WTC11 (cell line): ENCODE data around the gene YY1AP1. TPM values are rescaled to one million over a fixed set of nuclear protein-coding genes. Genes with fewer than 3 reads are reported as not detected.
"Not testable (repeated sequence)": the region's sequence is repeated elsewhere in the genome, so short reads cannot be mapped to it uniquely, and the experiment has no call there.

Experiments used
- ATAC-seq: fragments of 200-7000 bp; cut with Tn5 transposase; 2 replicates; pipeline ENCODE4 v1.10.0; 2021; ENCODE audit warnings: mild to moderate bottlenecking, moderate library complexity
- CTCF ChIA-PET: fragments of 300-600 bp; sonication (Branson Sonifier 250); formaldehyde crosslinking; loops from one replicate; lab custom pipeline; 2021; ENCODE audit warnings: antibody characterized with exemption; lab: Charles Lee
- POLR2A ChIA-PET: fragments of 350-600 bp; sonication (Branson Sonifier 250); formaldehyde crosslinking; loops from one replicate; lab custom pipeline; 2021; ENCODE audit warnings: antibody characterized with exemption; lab: Charles Lee
- DNase-seq: peaks from one replicate; pipeline ENCODE4 v3.0.0; 2021; ENCODE audit warnings: low spot score
- H3K27ac Mint-ChIP-seq: 2 replicates; pipeline ENCODE4 v1.8.0; 2021; ENCODE audit warnings: mixed read lengths
- H3K27me3 Mint-ChIP-seq: 2 replicates; pipeline ENCODE4 v1.8.0; 2021; ENCODE audit warnings: low read depth, mild to moderate bottlenecking, moderate library complexity, mixed read lengths
- H3K36me3 Mint-ChIP-seq: 2 replicates; pipeline ENCODE4 v1.8.0; 2021; ENCODE audit warnings: mixed read lengths
- H3K4me1 Mint-ChIP-seq: 2 replicates; pipeline ENCODE4 v1.8.0; 2022; ENCODE audit warnings: mixed read lengths
- H3K4me3 Mint-ChIP-seq: 2 replicates; pipeline ENCODE4 v1.8.0; 2021; ENCODE audit warnings: mild to moderate bottlenecking, moderate library complexity, mixed read lengths
- H3K9me3 Mint-ChIP-seq: 2 replicates; pipeline ENCODE4 v1.8.0; 2021; ENCODE audit warnings: mixed read lengths
- CBFB ChIP-seq: sonication (generic); formaldehyde crosslinking; IDR thresholded peaks from 2 replicates; pipeline ENCODE4 v1.8.1; 2022; ENCODE audit warnings: mild to moderate bottlenecking, low read depth, missing genetic modification reagents
- CREM ChIP-seq: sonication (generic); formaldehyde crosslinking; IDR thresholded peaks from 2 replicates; pipeline ENCODE4 v1.8.1; 2022; ENCODE audit warnings: mild to moderate bottlenecking, missing genetic modification reagents, moderate library complexity
- ETV6 ChIP-seq: sonication (generic); formaldehyde crosslinking; IDR thresholded peaks from 2 replicates; pipeline ENCODE4 v1.8.1; 2022; ENCODE audit warnings: mild to moderate bottlenecking, missing genetic modification reagents
- GTF2I ChIP-seq: fragments of 250-450 bp; sonication (Bioruptor Pico); conservative IDR thresholded peaks from 2 replicates; pipeline ENCODE4 v1.4.0; 2021; ENCODE audit warnings: mild to moderate bottlenecking
- NR2C2 ChIP-seq: sonication (generic); formaldehyde crosslinking; IDR thresholded peaks from 2 replicates; pipeline ENCODE4 v1.8.0; 2022; ENCODE audit warnings: mild to moderate bottlenecking, missing genetic modification reagents
- SMAD3 ChIP-seq: sonication (generic); formaldehyde crosslinking; IDR thresholded peaks from 2 replicates; pipeline ENCODE4 v1.8.0; 2022; ENCODE audit warnings: missing genetic modification reagents, mild to moderate bottlenecking, borderline replicate concordance
- SOX15 ChIP-seq: fragments of 250-450 bp; sonication (Bioruptor Pico); IDR thresholded peaks from 2 replicates; pipeline ENCODE4 v1.9.0; 2021; ENCODE audit warnings: mild to moderate bottlenecking
- TEAD4 ChIP-seq: sonication (generic); formaldehyde crosslinking; IDR thresholded peaks from 2 replicates; pipeline ENCODE4 v1.8.0; 2022; ENCODE audit warnings: mild to moderate bottlenecking, missing genetic modification reagents
- ZNF263 ChIP-seq: sonication (generic); formaldehyde crosslinking; IDR thresholded peaks from 2 replicates; pipeline ENCODE4 v1.8.1; 2022; ENCODE audit warnings: low read depth, mild to moderate bottlenecking, moderate library complexity, missing genetic modification reagents
- ZNF396 ChIP-seq: fragments of 250-450 bp; sonication (Bioruptor Pico); IDR thresholded peaks from 2 replicates; pipeline ENCODE4 v1.8.0; 2021; ENCODE audit warnings: mild to moderate bottlenecking, moderate library complexity, borderline replicate concordance
- total RNA-seq: library from RNA; stranded (reverse); gene quantifications from 3 replicates; pipeline ENCODE4 v1.2.3, GENCODE V29; 2021
- TF ChIP-seq, protein P1 (sequence below): fragments of 200-600 bp; IDR thresholded peaks from 2 replicates; pipeline ENCODE4 v1.8.0; 2022; ENCODE audit warnings: antibody characterized with exemption
- TF ChIP-seq, protein P2 (sequence below): sonication (generic); formaldehyde crosslinking; IDR thresholded peaks from 2 replicates; pipeline ENCODE4 v1.8.0; 2022; ENCODE audit warnings: missing genetic modification reagents
- TF ChIP-seq, protein P3 (sequence below): fragments of 250-450 bp; sonication (Bioruptor Pico); IDR thresholded peaks from 2 replicates; pipeline ENCODE4 v1.8.0; 2021; ENCODE audit warnings: mild to moderate bottlenecking
- TF ChIP-seq, protein P4 (sequence below): sonication (generic); formaldehyde crosslinking; IDR thresholded peaks from 2 replicates; pipeline ENCODE4 v1.8.1; 2022; ENCODE audit warnings: low read depth, missing genetic modification reagents, borderline replicate concordance
- TF ChIP-seq, protein P5 (sequence below): sonication (generic); formaldehyde crosslinking; IDR thresholded peaks from 2 replicates; pipeline ENCODE4 v1.8.1; 2023; ENCODE audit warnings: mild to moderate bottlenecking, missing genetic modification reagents, moderate library complexity
- TF ChIP-seq, protein P6 (sequence below): fragments of 250-450 bp; sonication (Bioruptor Pico); IDR thresholded peaks from 2 replicates; pipeline ENCODE4 v1.9.0; 2021; ENCODE audit warnings: mild to moderate bottlenecking

The YY1AP1 gene
- total RNA-seq, 1 experiment from 2014 or later = 45.0 TPM

DNA sequence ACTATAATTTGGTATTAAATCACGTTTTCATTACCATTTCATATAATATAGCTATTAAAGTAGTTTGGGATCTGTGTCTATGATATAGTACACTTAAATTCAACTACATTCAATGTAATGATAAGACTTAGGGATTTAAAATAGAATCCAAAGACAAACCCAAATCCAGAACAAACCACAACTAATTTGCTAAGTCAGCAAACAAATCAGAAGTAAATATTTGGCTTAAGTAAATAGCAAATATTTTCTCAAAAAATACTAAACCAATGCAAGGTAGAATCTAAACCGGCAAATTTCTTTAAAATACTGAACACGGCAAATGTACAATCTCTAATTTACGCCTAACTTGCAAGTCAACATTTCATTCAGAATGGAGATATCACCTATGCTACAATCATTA is 16.8 kb downstream of the YY1AP1 start (continued):
- TF ChIP-seq, protein P1, sequence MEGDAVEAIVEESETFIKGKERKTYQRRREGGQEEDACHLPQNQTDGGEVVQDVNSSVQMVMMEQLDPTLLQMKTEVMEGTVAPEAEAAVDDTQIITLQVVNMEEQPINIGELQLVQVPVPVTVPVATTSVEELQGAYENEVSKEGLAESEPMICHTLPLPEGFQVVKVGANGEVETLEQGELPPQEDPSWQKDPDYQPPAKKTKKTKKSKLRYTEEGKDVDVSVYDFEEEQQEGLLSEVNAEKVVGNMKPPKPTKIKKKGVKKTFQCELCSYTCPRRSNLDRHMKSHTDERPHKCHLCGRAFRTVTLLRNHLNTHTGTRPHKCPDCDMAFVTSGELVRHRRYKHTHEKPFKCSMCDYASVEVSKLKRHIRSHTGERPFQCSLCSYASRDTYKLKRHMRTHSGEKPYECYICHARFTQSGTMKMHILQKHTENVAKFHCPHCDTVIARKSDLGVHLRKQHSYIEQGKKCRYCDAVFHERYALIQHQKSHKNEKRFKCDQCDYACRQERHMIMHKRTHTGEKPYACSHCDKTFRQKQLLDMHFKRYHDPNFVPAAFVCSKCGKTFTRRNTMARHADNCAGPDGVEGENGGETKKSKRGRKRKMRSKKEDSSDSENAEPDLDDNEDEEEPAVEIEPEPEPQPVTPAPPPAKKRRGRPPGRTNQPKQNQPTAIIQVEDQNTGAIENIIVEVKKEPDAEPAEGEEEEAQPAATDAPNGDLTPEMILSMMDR = no peak
- TF ChIP-seq, all 79 proteins: peak for 0

DNA sequence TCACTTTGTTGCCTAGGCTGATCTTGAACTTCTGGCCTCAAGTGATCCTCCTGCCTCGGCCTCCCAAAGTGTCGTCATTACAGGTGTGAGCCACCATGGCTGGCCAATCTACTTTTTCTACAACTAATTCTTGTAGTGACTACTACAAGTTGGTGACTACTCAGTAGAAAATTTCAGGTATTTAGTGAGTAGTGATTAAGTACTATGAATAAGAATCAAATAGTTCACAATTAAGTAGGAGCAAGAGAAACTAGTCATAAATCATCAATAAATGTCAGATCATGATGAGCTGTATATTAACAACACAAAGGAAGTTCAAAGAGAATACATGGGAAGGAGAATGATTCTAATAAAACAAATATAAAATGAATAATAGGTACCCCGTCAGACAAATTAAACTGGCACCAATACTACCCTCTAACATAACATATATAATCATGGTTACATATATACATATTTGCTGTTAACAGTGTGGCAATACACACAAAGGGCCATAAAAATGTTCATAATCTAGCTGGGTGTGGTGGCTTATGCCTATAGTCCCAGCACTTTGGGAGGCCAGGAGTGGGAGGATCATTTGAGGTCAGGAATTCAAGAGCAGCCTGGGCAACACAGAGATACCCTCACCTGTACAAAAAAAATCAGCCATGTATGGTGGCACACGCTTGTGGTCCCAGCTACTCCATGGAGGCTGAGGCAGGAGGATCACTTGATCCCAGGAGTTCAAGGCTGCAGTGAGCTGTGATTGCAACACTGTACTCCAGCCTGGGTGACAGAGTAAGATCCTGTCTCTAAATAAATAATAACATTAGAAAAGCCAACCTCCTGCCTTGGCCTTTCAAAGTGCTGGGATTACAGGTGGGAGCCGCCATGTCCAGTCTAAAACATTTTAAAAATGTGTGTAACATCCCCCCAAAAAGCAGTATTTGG is 19.1 kb downstream of the YY1AP1 start:
- TF ChIP-seq TEAD4 (CRISPR knock-in tag) = no peak
- TF ChIP-seq, protein P2, sequence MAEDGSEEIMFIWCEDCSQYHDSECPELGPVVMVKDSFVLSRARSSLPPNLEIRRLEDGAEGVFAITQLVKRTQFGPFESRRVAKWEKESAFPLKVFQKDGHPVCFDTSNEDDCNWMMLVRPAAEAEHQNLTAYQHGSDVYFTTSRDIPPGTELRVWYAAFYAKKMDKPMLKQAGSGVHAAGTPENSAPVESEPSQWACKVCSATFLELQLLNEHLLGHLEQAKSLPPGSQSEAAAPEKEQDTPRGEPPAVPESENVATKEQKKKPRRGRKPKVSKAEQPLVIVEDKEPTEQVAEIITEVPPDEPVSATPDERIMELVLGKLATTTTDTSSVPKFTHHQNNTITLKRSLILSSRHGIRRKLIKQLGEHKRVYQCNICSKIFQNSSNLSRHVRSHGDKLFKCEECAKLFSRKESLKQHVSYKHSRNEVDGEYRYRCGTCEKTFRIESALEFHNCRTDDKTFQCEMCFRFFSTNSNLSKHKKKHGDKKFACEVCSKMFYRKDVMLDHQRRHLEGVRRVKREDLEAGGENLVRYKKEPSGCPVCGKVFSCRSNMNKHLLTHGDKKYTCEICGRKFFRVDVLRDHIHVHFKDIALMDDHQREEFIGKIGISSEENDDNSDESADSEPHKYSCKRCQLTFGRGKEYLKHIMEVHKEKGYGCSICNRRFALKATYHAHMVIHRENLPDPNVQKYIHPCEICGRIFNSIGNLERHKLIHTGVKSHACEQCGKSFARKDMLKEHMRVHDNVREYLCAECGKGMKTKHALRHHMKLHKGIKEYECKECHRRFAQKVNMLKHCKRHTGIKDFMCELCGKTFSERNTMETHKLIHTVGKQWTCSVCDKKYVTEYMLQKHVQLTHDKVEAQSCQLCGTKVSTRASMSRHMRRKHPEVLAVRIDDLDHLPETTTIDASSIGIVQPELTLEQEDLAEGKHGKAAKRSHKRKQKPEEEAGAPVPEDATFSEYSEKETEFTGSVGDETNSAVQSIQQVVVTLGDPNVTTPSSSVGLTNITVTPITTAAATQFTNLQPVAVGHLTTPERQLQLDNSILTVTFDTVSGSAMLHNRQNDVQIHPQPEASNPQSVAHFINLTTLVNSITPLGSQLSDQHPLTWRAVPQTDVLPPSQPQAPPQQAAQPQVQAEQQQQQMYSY (CRISPR knock-in tag) = no peak
- TF ChIP-seq, all 79 proteins: peak for 0
- H3K4me1 Mint-ChIP-seq = no peaks in the 10 kb centered on the region
- no peak overlapping the region for H3K27ac Mint-ChIP-seq
- H3K9me3 Mint-ChIP-seq = no peaks in the 10 kb centered on the region
- ATAC-seq (no peak), DNase-seq (no peak)
- H3K27me3 Mint-ChIP-seq = no peaks in the 10 kb centered on the region
- H3K36me3 Mint-ChIP-seq = peaks cover 79% of the 10 kb centered on the region
- ChIA-PET POLR2A (no interaction called here), CTCF (no interaction called here)
- H3K4me3 Mint-ChIP-seq = no peak overlapping the region

DNA sequence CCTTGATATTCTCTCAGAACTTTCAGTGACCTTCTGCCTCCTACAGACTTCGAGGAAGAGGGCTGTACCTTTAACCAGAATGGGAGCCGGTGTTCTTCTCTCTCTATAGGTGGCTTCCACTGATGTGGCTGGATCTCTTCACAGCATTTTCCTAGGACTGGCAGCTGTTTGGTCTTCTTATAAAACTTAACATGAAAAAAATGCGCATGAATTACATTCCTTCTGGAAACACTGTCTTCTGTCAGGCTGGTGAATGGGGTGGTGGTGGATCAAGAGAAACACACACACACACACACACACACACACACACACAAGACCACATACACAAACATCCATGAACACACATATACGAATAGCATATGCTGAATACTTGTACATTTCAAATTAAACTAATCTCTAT is 27.3 kb downstream of the YY1AP1 start:
- DNase-seq, CTCF ChIA-PET, POLR2A ChIA-PET, H3K9me3 Mint-ChIP-seq, H3K27me3 Mint-ChIP-seq, H3K27ac Mint-ChIP-seq, ATAC-seq, H3K4me3 Mint-ChIP-seq, H3K4me1 Mint-ChIP-seq: not testable (repeated sequence)
- H3K36me3 Mint-ChIP-seq = peaks cover 67% of the 10 kb centered on the region

DNA sequence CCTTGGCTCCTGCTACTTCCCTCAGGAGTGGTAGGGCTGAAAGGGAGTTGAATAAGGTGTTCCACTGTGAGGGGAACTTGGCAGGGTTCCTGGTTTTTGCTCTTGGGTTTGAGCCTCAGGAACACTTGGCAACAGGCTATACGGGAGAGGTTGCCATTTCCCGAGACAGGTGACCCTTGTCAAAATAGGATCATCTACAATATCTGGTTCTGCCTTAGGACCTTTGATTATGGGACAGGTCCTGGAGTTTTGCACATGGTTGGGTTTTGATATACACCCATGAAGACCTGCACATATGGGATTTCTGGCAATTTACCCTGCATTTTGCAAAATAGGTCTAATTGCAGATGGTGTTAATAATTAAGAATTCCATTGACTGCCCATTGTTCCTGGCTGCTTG is 31.1 kb downstream of the YY1AP1 start:
- Mint-ChIP-seq H3K9me3 (no peaks in the 10 kb centered on the region), H3K27ac (no peak overlapping the region), H3K4me3 (no peak overlapping the region), H3K4me1 (no peaks in the 10 kb centered on the region), H3K36me3 (peaks cover 38% of the 10 kb centered on the region), H3K27me3 (peaks cover 30% of the 10 kb centered on the region)
- DNase-seq (no peak), ATAC-seq (no peak)
- CTCF ChIA-PET = no interaction called here
- POLR2A ChIA-PET = no interaction called here
- TF ChIP-seq NR2C2 (CRISPR knock-in tag) (no peak), ETV6 (CRISPR knock-in tag) (no peak), ZNF396 (CRISPR knock-in tag) (no peak), ZNF263 (CRISPR knock-in tag) (no peak), SOX15 (CRISPR knock-in tag) (no peak), GTF2I (CRISPR knock-in tag) (no peak), CBFB (CRISPR knock-in tag) (no peak), SMAD3 (CRISPR knock-in tag) (no peak), CREM (CRISPR knock-in tag) (no peak)
- TF ChIP-seq, protein P3, sequence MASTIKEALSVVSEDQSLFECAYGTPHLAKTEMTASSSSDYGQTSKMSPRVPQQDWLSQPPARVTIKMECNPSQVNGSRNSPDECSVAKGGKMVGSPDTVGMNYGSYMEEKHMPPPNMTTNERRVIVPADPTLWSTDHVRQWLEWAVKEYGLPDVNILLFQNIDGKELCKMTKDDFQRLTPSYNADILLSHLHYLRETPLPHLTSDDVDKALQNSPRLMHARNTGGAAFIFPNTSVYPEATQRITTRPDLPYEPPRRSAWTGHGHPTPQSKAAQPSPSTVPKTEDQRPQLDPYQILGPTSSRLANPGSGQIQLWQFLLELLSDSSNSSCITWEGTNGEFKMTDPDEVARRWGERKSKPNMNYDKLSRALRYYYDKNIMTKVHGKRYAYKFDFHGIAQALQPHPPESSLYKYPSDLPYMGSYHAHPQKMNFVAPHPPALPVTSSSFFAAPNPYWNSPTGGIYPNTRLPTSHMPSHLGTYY (CRISPR knock-in tag) = no peak
- TF ChIP-seq, protein P4, sequence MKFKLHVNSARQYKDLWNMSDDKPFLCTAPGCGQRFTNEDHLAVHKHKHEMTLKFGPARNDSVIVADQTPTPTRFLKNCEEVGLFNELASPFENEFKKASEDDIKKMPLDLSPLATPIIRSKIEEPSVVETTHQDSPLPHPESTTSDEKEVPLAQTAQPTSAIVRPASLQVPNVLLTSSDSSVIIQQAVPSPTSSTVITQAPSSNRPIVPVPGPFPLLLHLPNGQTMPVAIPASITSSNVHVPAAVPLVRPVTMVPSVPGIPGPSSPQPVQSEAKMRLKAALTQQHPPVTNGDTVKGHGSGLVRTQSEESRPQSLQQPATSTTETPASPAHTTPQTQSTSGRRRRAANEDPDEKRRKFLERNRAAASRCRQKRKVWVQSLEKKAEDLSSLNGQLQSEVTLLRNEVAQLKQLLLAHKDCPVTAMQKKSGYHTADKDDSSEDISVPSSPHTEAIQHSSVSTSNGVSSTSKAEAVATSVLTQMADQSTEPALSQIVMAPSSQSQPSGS (CRISPR knock-in tag) = no peak
- TF ChIP-seq, protein P5, sequence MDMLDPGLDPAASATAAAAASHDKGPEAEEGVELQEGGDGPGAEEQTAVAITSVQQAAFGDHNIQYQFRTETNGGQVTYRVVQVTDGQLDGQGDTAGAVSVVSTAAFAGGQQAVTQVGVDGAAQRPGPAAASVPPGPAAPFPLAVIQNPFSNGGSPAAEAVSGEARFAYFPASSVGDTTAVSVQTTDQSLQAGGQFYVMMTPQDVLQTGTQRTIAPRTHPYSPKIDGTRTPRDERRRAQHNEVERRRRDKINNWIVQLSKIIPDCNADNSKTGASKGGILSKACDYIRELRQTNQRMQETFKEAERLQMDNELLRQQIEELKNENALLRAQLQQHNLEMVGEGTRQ (CRISPR knock-in tag) = no peak
- TF ChIP-seq, protein P6, sequence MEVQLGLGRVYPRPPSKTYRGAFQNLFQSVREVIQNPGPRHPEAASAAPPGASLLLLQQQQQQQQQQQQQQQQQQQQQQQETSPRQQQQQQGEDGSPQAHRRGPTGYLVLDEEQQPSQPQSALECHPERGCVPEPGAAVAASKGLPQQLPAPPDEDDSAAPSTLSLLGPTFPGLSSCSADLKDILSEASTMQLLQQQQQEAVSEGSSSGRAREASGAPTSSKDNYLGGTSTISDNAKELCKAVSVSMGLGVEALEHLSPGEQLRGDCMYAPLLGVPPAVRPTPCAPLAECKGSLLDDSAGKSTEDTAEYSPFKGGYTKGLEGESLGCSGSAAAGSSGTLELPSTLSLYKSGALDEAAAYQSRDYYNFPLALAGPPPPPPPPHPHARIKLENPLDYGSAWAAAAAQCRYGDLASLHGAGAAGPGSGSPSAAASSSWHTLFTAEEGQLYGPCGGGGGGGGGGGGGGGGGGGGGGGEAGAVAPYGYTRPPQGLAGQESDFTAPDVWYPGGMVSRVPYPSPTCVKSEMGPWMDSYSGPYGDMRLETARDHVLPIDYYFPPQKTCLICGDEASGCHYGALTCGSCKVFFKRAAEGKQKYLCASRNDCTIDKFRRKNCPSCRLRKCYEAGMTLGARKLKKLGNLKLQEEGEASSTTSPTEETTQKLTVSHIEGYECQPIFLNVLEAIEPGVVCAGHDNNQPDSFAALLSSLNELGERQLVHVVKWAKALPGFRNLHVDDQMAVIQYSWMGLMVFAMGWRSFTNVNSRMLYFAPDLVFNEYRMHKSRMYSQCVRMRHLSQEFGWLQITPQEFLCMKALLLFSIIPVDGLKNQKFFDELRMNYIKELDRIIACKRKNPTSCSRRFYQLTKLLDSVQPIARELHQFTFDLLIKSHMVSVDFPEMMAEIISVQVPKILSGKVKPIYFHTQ (CRISPR knock-in tag) = no peak
